Hepatocyte (in vitro differentiated cells): Measurements from ENCODE around the gene AUTS2.

Experiments
- CTCF ChIP-seq: fragments of 200-600 bp; sonication (generic); IDR thresholded peaks from 2 replicates; pipeline ENCODE4 v1.5.1; 2016; ENCODE audit warnings: antibody characterized with exemption, mild to moderate bottlenecking; ENCODE audit not compliant: poor library complexity
- EZH2 ChIP-seq: fragments of 200-600 bp; sonication (generic); IDR thresholded peaks from 2 replicates; pipeline ENCODE4 v1.6.1; 2016; ENCODE audit warnings: antibody characterized with exemption, mild to moderate bottlenecking, borderline replicate concordance
- EZH2phosphoT487 ChIP-seq: fragments of 200-600 bp; sonication (generic); IDR thresholded peaks from one replicate; pipeline ENCODE4 v1.6.1; 2018; ENCODE audit warnings: antibody characterized with exemption, mild to moderate bottlenecking, low read depth, moderate library complexity; ENCODE audit not compliant: unreplicated experiment, severe bottlenecking

- TF ChIP-seq CTCF (no peak), EZH2 (no peak), EZH2phosphoT487 (no peak)
Observed at GRCh38 chr7:69744026-69744425, 145.8 kb downstream of the AUTS2 start.
